EH (cell line): ENCODE measurements around the gene LAMA1.

Experiments used
- DNase-seq: peaks from one replicate; pipeline ENCODE4 v3.0.0-alpha.2; 2015; ENCODE audit warnings: low read depth

Gene LAMA1

GRCh38 chr18:7047336-7047735, 70.3 kb downstream of the LAMA1 start:
- DNase-seq = no peak

- peak; percentile 99 for DNase-seq
Observed at GRCh38 chr18:7038330-7038851, 79.2 kb downstream of the LAMA1 start.

GRCh38 chr18:7037470-7037869, 80.1 kb downstream of the LAMA1 start:
- DNase-seq = no peak

GRCh38 chr18:7035807-7036206, 81.8 kb downstream of the LAMA1 start:
- DNase-seq = no peak

- DNase-seq = no peak
Observed at GRCh38 chr18:7034924-7035323, 82.7 kb downstream of the LAMA1 start.

- no peak for DNase-seq
Observed at GRCh38 chr18:7032537-7032936, 85.1 kb downstream of the LAMA1 start.

- DNase-seq = no peak
Observed at GRCh38 chr18:7028625-7029024, 89.0 kb downstream of the LAMA1 start.

GRCh38 chr18:7025194-7025593, 92.4 kb downstream of the LAMA1 start:
- DNase-seq = no peak

GRCh38 chr18:7023581-7023980, 94.0 kb downstream of the LAMA1 start:
- DNase-seq = no peak

- no peak for DNase-seq
Observed at GRCh38 chr18:7023063-7023580, 94.5 kb downstream of the LAMA1 start.

- peak; percentile 40 for DNase-seq
Observed at GRCh38 chr18:7021994-7022840, 95.4 kb downstream of the LAMA1 start.

GRCh38 chr18:7020995-7021777, 96.4 kb downstream of the LAMA1 start:
- DNase-seq = no peak

GRCh38 chr18:7017013-7017412, 100.6 kb downstream of the LAMA1 start:
- peak; percentile 4 for DNase-seq

GRCh38 chr18:7011142-7011541, 106.5 kb downstream of the LAMA1 start:
- DNase-seq = peak; percentile 4

GRCh38 chr18:7004009-7004408, 113.6 kb downstream of the LAMA1 start:
- no peak for DNase-seq

- no peak for DNase-seq
Observed at GRCh38 chr18:7002107-7002506, 115.5 kb downstream of the LAMA1 start.

GRCh38 chr18:7000484-7001096, 117.0 kb downstream of the LAMA1 start:
- DNase-seq = peak; percentile 49

- no peak for DNase-seq
Observed at GRCh38 chr18:6997808-6998207, 119.8 kb downstream of the LAMA1 start.

GRCh38 chr18:6994771-6995430, 122.7 kb downstream of the LAMA1 start:
- peak; percentile 18 for DNase-seq

GRCh38 chr18:6994056-6994770, 123.4 kb downstream of the LAMA1 start:
- DNase-seq = no peak

- no peak for DNase-seq
Observed at GRCh38 chr18:6992761-6993160, 124.8 kb downstream of the LAMA1 start.
